ENCODE measurements around the gene JPH3. TPM values are rescaled to one million over a fixed set of nuclear protein-coding genes. Genes with fewer than 3 reads are reported as not detected.

The JPH3 gene
- total and polyA plus RNA-seq, 2 experiments from 2014 or later: 1.8 to 4.8 TPM

DNA sequence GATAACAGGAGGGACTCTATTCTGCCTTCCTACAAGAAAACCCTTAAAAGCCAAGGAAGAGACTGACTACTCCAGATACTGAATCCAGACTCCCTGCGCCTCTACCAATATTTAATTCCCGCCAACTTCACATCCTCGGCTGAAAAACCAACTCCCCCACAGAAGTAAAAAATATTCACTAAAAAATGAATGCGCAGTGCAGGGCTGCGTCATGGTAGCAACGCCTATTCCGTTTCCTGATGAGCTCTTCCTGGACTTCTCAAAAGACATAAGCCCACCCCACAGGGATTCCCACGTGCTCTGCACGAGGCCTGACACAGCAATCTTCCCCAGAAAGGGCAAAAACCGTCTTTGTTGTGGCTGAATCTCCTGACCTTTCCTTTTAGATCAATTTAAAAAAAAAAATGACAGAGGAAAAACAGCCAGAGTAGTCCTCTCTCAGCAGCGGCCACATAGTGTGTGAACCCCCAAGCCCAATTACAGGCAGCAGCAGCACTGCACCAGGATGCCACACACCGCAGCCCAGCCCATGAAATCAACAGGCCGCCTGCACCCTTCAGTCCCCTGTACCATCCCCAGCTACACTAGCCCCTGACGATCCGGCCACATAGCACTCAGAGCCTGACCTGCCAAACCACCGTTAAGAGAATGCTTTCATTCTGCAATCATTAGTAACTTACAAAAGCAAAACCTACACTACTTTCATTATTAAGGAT is 139.6 kb downstream of the JPH3 start:
- H3K79me2 ChIP-seq: no peaks in the 10 kb centered on the region

DNA sequence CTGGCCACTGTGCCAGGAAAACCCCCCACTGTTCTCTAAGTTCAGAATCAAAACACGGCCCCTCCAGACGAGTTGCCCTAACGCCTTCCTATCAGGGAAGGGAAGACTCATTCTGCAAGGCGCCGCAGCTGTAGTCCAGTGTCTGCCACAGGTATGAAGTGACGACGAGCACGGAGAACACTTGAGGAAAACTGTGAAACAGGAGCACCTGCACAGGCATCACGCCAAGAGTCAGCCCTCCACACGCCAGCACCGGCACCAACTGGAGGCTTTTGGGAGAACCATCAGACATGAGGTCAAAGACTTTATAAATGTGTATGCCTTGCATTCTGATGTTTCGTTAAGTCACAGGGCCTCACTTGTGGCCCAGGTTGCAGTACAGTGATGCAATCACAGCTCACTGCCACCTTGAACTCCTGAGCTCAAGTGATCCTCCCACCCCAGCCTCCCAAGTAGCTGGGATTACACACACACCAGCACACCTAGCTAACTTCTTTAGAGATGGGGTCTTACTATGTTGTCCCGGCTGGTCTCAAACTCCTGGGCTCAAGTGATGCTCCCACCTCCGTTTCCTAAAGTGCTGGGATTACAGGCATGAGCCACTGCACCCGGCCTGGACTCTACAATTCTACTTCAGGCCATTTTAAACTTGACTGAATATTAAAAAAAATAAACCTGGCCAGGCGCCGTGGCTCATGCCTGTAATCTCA is 140.6 kb downstream of the JPH3 start:
- H3K4me2 ChIP-seq: no peak overlapping the region
- no peak for DNase-seq (ENCODE audit: low spot score)
- no peaks in the 10 kb centered on the region for H3K27me3 ChIP-seq
- no peaks in the 10 kb centered on the region for H3K4me1 ChIP-seq (ENCODE audit: insufficient read depth)
- H3K36me3 ChIP-seq (replicated peaks; ENCODE audit: insufficient read depth, low read depth): no peaks in the 10 kb centered on the region
- WGBS (ENCODE audit: low lambda C conversion rate, missing lambda C conversion rate): 95% methylated on average over 17 of the region's 17 CpGs
- no peaks in the 10 kb centered on the region for H4K20me1 ChIP-seq (ENCODE audit: insufficient read depth, poor library complexity, severe bottlenecking)
- H2AFZ ChIP-seq: no peak overlapping the region
- H3K9me3 ChIP-seq (ENCODE audit: low read depth): no peaks in the 10 kb centered on the region
- no peak overlapping the region for H3K27ac ChIP-seq
- no peaks in the 10 kb centered on the region for H3K79me2 ChIP-seq
- TF ChIP-seq EZH2phosphoT487 (IDR thresholded peaks at IDR 0.05; ENCODE audit: low read depth, severe bottlenecking, unreplicated experiment) (no peak), EZH2 (IDR thresholded peaks at IDR 0.05; ENCODE audit: borderline replicate concordance) (no peak)
- TF ChIP-seq, protein P1, sequence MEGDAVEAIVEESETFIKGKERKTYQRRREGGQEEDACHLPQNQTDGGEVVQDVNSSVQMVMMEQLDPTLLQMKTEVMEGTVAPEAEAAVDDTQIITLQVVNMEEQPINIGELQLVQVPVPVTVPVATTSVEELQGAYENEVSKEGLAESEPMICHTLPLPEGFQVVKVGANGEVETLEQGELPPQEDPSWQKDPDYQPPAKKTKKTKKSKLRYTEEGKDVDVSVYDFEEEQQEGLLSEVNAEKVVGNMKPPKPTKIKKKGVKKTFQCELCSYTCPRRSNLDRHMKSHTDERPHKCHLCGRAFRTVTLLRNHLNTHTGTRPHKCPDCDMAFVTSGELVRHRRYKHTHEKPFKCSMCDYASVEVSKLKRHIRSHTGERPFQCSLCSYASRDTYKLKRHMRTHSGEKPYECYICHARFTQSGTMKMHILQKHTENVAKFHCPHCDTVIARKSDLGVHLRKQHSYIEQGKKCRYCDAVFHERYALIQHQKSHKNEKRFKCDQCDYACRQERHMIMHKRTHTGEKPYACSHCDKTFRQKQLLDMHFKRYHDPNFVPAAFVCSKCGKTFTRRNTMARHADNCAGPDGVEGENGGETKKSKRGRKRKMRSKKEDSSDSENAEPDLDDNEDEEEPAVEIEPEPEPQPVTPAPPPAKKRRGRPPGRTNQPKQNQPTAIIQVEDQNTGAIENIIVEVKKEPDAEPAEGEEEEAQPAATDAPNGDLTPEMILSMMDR (IDR thresholded peaks at IDR 0.05; ENCODE audit: poor library complexity): no peak
- no peak overlapping the region for H3K4me3 ChIP-seq
- H3K9me2 ChIP-seq (replicated peaks; ENCODE audit: insufficient read depth): no peaks in the 10 kb centered on the region

More for the DNA sequence above, 139.6 kb downstream of the JPH3 start:
- no peaks in the 10 kb centered on the region for H3K4me1 ChIP-seq (ENCODE audit: insufficient read depth)
- H2AFZ ChIP-seq: no peak overlapping the region
- no peaks in the 10 kb centered on the region for H4K20me1 ChIP-seq (ENCODE audit: insufficient read depth, poor library complexity, severe bottlenecking)
- no peak overlapping the region for H3K27ac ChIP-seq
- TF ChIP-seq, protein P1 (IDR thresholded peaks at IDR 0.05; ENCODE audit: poor library complexity): no peak
- no peak for TF ChIP-seq EZH2 (IDR thresholded peaks at IDR 0.05; ENCODE audit: borderline replicate concordance)
- no peaks in the 10 kb centered on the region for H3K9me3 ChIP-seq (ENCODE audit: low read depth)
- WGBS (ENCODE audit: low lambda C conversion rate, missing lambda C conversion rate): 94% methylated on average over 16 of the region's 16 CpGs
- H3K9me2 ChIP-seq (replicated peaks; ENCODE audit: insufficient read depth): no peaks in the 10 kb centered on the region
- H3K4me2 ChIP-seq: no peak overlapping the region
- no peak overlapping the region for H3K4me3 ChIP-seq
- no peaks in the 10 kb centered on the region for H3K36me3 ChIP-seq (replicated peaks; ENCODE audit: insufficient read depth, low read depth)
- H3K27me3 ChIP-seq: no peaks in the 10 kb centered on the region
- no peak for DNase-seq (ENCODE audit: low spot score)

DNA sequence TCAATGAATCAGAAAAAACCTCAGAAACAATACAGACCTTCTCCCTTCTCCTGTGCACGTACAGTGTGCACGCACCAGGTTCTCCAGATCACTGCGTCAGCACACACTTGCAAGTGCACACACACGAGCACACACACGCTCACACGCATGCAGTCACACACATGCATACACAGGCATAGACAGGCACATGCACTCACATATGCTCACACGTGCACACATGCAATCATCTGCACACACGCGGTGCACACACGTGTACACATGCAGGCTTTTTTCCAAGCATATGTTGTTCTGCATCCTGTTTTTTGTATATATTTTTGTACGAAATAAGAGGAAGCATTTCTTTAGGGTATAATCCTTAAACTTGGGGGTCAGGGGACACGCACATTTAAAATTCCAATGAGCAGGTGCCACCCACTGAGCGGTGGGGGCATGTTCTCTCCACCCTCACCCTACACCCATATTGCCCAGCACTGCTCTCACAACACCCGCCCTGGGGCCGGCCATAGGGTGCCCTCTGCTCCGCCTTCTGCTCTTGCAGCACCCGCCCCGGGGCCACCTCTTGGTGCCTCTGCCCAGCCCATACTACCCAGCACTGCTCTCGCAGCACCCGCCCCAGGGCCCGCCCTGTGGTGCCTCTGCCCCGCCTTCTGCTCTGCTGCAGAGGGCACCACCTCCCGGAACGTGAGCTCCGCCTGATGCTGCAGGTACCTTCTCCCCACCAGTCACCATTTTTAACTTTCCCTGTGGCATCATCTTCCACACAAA is 142.6 kb downstream of the JPH3 start:
- Histone ChIP-seq H3K27ac (no peak overlapping the region), H4K20me1 (ENCODE audit: insufficient read depth, poor library complexity, severe bottlenecking) (no peaks in the 10 kb centered on the region), H3K4me3 (no peak overlapping the region), H3K36me3 (replicated peaks; ENCODE audit: insufficient read depth, low read depth) (no peaks in the 10 kb centered on the region), H2AFZ (no peak overlapping the region), H3K4me2 (no peak overlapping the region), H3K79me2 (no peaks in the 10 kb centered on the region), H3K9me2 (replicated peaks; ENCODE audit: insufficient read depth) (no peaks in the 10 kb centered on the region), H3K9me3 (ENCODE audit: low read depth) (no peaks in the 10 kb centered on the region), H3K27me3 (no peaks in the 10 kb centered on the region), H3K4me1 (ENCODE audit: insufficient read depth) (no peaks in the 10 kb centered on the region)
- 98% methylated on average over 21 of the region's 25 CpGs for WGBS (ENCODE audit: low lambda C conversion rate, missing lambda C conversion rate)
- TF ChIP-seq, protein P1 (IDR thresholded peaks at IDR 0.05; ENCODE audit: poor library complexity): no peak
- no peak for DNase-seq (ENCODE audit: low spot score)
